GM23338 (cell line): ENCODE measurements around the gene OBSCN. TPM values are rescaled to one million over a fixed set of nuclear protein-coding genes. Genes with fewer than 3 reads are reported as not detected.

Experiments
- ATAC-seq: fragments of 200-7000 bp; cut with Tn5 transposase; 3 replicates; pipeline ENCODE4 v1.9.1; 2020
- DNase-seq: peaks from one replicate; pipeline ENCODE4 v3.0.0-alpha.2; 2015; ENCODE audit warnings: low spot score
- H2AFZ ChIP-seq: fragments of 200-600 bp; sonication (generic); 2 replicates; pipeline ENCODE4 v1.8.0; 2016; ENCODE audit warnings: antibody characterized with exemption, mild to moderate bottlenecking, moderate library complexity
- H3F3A ChIP-seq: fragments of 200-600 bp; sonication (generic); replicated peaks from 2 replicates; pipeline ENCODE4 v1.8.0; 2017; ENCODE audit warnings: antibody characterized with exemption, mixed run types, low read depth
- H3K27ac ChIP-seq: fragments of 200-600 bp; sonication (generic); 2 replicates; pipeline ENCODE4 v1.6.1; 2016; ENCODE audit warnings: low read depth
- H3K27me3 ChIP-seq: fragments of 200-600 bp; sonication (generic); 2 replicates; pipeline ENCODE4 v1.8.0; 2016; ENCODE audit warnings: mild to moderate bottlenecking, mixed run types, moderate library complexity; ENCODE audit not compliant: insufficient read depth
- H3K36me3 ChIP-seq: fragments of 200-600 bp; sonication (generic); 2 replicates; pipeline ENCODE4 v1.8.0; 2016; ENCODE audit warnings: mild to moderate bottlenecking; ENCODE audit not compliant: insufficient read depth
- H3K4me1 ChIP-seq: fragments of 200-600 bp; sonication (generic); 2 replicates; pipeline ENCODE4 v1.8.0; 2016; ENCODE audit warnings: mild to moderate bottlenecking, moderate library complexity; ENCODE audit not compliant: insufficient read depth
- H3K4me2 ChIP-seq: fragments of 200-600 bp; sonication (generic); 2 replicates; pipeline ENCODE4 v1.7.1; 2017; ENCODE audit warnings: mixed run types
- H3K4me3 ChIP-seq: fragments of 200-600 bp; sonication (generic); 2 replicates; pipeline ENCODE4 v1.6.1; 2016; ENCODE audit warnings: mixed run types
- H3K79me2 ChIP-seq: fragments of 200-600 bp; sonication (generic); replicated peaks from 2 replicates; pipeline ENCODE4 v1.8.0; 2017; ENCODE audit warnings: mild to moderate bottlenecking; ENCODE audit not compliant: insufficient read depth
- H3K9me2 ChIP-seq: fragments of 200-600 bp; sonication (generic); 2 replicates; pipeline ENCODE4 v1.8.0; 2017; ENCODE audit not compliant: insufficient read depth
- H4K20me1 ChIP-seq: fragments of 200-600 bp; sonication (generic); replicated peaks from 2 replicates; pipeline ENCODE4 v1.8.0; 2017; ENCODE audit warnings: mild to moderate bottlenecking; ENCODE audit not compliant: insufficient read depth
- H3K27ac Mint-ChIP-seq: 2 replicates; pipeline ENCODE4 v1.8.0; 2020; ENCODE audit warnings: inconsistent platforms, mild to moderate bottlenecking, moderate library complexity, mixed read lengths
- H3K27me3 Mint-ChIP-seq: 3 replicates; pipeline ENCODE4 v1.8.0; 2022; ENCODE audit warnings: low read depth, mild to moderate bottlenecking, moderate library complexity, mixed read lengths, inconsistent platforms; ENCODE audit not compliant: insufficient read depth, poor library complexity
- H3K36me3 Mint-ChIP-seq: 3 replicates; pipeline ENCODE4 v1.8.0; 2021; ENCODE audit warnings: low read depth, mild to moderate bottlenecking, inconsistent platforms, moderate library complexity, mixed read lengths
- H3K4me1 Mint-ChIP-seq: 3 replicates; pipeline ENCODE4 v1.8.0; 2020; ENCODE audit warnings: mild to moderate bottlenecking, inconsistent platforms, mixed read lengths
- H3K4me3 Mint-ChIP-seq: 3 replicates; pipeline ENCODE4 v1.8.0; 2021; ENCODE audit warnings: moderate library complexity, mild to moderate bottlenecking, inconsistent platforms, mixed read lengths
- H3K9me3 Mint-ChIP-seq: 3 replicates; pipeline ENCODE4 v1.8.0; 2020; ENCODE audit warnings: moderate library complexity, mild to moderate bottlenecking, inconsistent platforms, mixed read lengths
- CREB1 ChIP-seq: fragments of 250-450 bp; sonication (Bioruptor Pico); IDR thresholded peaks from 2 replicates; pipeline ENCODE4 v1.5.0; 2020; ENCODE audit warnings: low read depth, mild to moderate bottlenecking, moderate library complexity
- EZH2 ChIP-seq: fragments of 200-600 bp; sonication (generic); IDR thresholded peaks from one replicate; pipeline ENCODE4 v1.8.0; 2017; ENCODE audit warnings: antibody characterized with exemption, mild to moderate bottlenecking, low read depth; ENCODE audit not compliant: unreplicated experiment
- EZH2phosphoT487 ChIP-seq: fragments of 200-600 bp; sonication (generic); IDR thresholded peaks from one replicate; pipeline ENCODE4 v1.8.1; 2018; ENCODE audit warnings: antibody characterized with exemption; ENCODE audit not compliant: unreplicated experiment
- JUNB ChIP-seq: IDR thresholded peaks from one replicate; pipeline ENCODE4 v1.6.1; 2016; ENCODE audit warnings: antibody characterized with exemption; ENCODE audit not compliant: unreplicated experiment
- NANOG ChIP-seq: IDR thresholded peaks from 2 replicates; pipeline ENCODE4 v1.6.1; 2016; ENCODE audit warnings: antibody characterized with exemption, borderline replicate concordance
- POLR2AphosphoS5 ChIP-seq: IDR thresholded peaks from 2 replicates; pipeline ENCODE4 v1.6.1; 2016; ENCODE audit warnings: antibody characterized with exemption, low read depth
- REST ChIP-seq: IDR thresholded peaks from one replicate; pipeline ENCODE4 v1.6.1; 2018; ENCODE audit warnings: antibody characterized with exemption; ENCODE audit not compliant: unreplicated experiment
- ZNF114 ChIP-seq: fragments of 250-450 bp; sonication (Bioruptor Pico); IDR thresholded peaks from 2 replicates; pipeline ENCODE4 v1.5.0; 2020; ENCODE audit warnings: mild to moderate bottlenecking, moderate library complexity
- ZNF331 ChIP-seq: fragments of 250-450 bp; sonication (Bioruptor Pico); IDR thresholded peaks from 2 replicates; pipeline ENCODE4 v1.5.0; 2020; ENCODE audit warnings: low read depth, mild to moderate bottlenecking, moderate library complexity
- polyA plus RNA-seq: library from polyadenylated mRNA; unstranded; fragments of >200 nt; fragmentation: Nextera tagmentation; extraction: Ambion mirVana; gene quantifications from 2 replicates; pipeline ENCODE4 v1.2.1, GENCODE V29; 2016
- total RNA-seq: library from RNA; depleted of rRNA; stranded (reverse); fragments of >200 nt; shearing (Covaris generic); gene quantifications from 2 replicates; pipeline ENCODE4 v1.2.3, GENCODE V29; 2014
- TF ChIP-seq, protein P1 (sequence below): fragments of 250-450 bp; sonication (Bioruptor Pico); IDR thresholded peaks from 2 replicates; pipeline ENCODE4 v1.5.0; 2020; ENCODE audit warnings: mild to moderate bottlenecking, moderate library complexity
- TF ChIP-seq, protein P2 (sequence below): IDR thresholded peaks from 2 replicates; pipeline ENCODE4 v1.6.1; 2016; ENCODE audit warnings: antibody characterized with exemption

The OBSCN gene
- total and polyA plus RNA-seq, 2 experiments from 2014 or later: 8.4 to 38.5 TPM

DNA sequence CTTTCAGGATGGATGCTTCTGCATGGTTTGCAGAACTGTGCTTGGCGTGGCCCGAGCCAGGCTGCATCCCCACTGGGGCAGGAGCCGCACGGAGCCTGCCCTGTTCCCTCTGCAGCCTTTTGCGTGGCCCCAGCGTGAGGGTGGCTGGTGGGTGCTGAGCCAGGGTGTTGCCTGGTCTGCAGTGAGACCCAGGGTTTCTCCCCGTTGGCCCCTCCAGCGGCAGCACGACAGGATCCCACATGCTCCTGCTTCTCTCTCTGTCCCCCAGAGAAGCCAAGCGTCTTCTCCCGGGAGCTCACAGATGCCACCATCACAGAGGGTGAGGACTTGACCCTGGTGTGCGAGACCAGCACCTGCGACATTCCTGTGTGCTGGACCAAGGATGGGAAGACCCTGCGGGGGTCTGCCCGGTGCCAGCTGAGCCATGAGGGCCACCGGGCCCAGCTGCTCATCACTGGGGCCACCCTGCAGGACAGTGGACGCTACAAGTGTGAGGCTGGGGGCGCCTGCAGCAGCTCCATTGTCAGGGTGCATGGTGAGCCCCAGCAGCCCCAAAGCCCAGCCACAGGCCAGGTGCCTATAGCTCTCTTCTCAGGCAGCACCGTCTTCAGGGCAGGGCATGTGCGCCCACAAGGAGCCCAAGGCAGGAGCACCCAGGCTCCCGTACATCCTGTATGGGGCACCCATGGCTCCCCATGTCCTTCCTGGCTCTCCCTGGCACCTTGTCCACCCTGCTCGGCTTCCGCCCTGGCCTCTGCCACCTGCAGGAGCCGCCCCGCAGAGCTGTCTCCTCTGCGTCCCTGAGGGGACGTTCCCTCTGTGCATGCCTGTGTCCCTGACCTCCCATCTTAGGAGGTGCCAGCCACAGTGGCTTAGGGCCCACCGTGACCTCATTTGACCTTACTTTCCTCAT is 78.9 kb downstream of the OBSCN start:
- no peak overlapping the region for H3K4me3 ChIP-seq
- H3K4me1 ChIP-seq: no peaks in the 10 kb centered on the region
- no peaks in the 10 kb centered on the region for H3K4me1 Mint-ChIP-seq
- no peak overlapping the region for H3K27ac Mint-ChIP-seq
- no peak overlapping the region for H3K4me3 Mint-ChIP-seq
- TF ChIP-seq CREB1 (CRISPR knock-in tag): no peak
- TF ChIP-seq REST: no peak
- no peak for TF ChIP-seq JUNB
- no peak for TF ChIP-seq EZH2
- TF ChIP-seq, protein P1, sequence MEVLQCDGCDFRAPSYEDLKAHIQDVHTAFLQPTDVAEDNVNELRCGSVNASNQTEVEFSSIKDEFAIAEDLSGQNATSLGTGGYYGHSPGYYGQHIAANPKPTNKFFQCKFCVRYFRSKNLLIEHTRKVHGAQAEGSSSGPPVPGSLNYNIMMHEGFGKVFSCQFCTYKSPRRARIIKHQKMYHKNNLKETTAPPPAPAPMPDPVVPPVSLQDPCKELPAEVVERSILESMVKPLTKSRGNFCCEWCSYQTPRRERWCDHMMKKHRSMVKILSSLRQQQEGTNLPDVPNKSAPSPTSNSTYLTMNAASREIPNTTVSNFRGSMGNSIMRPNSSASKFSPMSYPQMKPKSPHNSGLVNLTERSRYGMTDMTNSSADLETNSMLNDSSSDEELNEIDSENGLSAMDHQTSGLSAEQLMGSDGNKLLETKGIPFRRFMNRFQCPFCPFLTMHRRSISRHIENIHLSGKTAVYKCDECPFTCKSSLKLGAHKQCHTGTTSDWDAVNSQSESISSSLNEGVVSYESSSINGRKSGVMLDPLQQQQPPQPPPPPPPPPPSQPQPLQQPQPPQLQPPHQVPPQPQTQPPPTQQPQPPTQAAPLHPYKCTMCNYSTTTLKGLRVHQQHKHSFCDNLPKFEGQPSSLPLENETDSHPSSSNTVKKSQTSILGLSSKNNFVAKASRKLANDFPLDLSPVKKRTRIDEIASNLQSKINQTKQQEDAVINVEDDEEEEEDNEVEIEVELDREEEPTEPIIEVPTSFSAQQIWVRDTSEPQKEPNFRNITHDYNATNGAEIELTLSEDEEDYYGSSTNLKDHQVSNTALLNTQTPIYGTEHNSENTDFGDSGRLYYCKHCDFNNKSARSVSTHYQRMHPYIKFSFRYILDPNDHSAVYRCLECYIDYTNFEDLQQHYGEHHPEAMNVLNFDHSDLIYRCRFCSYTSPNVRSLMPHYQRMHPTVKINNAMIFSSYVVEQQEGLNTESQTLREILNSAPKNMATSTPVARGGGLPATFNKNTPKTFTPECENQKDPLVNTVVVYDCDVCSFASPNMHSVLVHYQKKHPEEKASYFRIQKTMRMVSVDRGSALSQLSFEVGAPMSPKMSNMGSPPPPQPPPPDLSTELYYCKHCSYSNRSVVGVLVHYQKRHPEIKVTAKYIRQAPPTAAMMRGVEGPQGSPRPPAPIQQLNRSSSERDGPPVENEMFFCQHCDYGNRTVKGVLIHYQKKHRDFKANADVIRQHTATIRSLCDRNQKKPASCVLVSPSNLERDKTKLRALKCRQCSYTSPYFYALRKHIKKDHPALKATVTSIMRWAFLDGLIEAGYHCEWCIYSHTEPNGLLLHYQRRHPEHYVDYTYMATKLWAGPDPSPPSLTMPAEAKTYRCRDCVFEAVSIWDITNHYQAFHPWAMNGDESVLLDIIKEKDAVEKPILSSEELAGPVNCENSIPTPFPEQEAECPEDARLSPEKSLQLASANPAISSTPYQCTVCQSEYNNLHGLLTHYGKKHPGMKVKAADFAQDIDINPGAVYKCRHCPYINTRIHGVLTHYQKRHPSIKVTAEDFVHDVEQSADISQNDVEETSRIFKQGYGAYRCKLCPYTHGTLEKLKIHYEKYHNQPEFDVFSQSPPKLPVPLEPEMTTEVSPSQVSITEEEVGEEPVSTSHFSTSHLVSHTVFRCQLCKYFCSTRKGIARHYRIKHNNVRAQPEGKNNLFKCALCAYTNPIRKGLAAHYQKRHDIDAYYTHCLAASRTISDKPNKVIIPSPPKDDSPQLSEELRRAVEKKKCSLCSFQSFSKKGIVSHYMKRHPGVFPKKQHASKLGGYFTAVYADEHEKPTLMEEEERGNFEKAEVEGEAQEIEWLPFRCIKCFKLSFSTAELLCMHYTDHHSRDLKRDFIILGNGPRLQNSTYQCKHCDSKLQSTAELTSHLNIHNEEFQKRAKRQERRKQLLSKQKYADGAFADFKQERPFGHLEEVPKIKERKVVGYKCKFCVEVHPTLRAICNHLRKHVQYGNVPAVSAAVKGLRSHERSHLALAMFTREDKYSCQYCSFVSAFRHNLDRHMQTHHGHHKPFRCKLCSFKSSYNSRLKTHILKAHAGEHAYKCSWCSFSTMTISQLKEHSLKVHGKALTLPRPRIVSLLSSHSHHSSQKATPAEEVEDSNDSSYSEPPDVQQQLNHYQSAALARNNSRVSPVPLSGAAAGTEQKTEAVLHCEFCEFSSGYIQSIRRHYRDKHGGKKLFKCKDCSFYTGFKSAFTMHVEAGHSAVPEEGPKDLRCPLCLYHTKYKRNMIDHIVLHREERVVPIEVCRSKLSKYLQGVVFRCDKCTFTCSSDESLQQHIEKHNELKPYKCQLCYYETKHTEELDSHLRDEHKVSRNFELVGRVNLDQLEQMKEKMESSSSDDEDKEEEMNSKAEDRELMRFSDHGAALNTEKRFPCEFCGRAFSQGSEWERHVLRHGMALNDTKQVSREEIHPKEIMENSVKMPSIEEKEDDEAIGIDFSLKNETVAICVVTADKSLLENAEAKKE (CRISPR knock-in tag): no peak
- TF ChIP-seq ZNF114 (CRISPR knock-in tag): no peak
- TF ChIP-seq NANOG: no peak
- no peak for TF ChIP-seq POLR2AphosphoS5
- TF ChIP-seq ZNF331 (CRISPR knock-in tag): no peak
- TF ChIP-seq EZH2phosphoT487: no peak
- TF ChIP-seq, protein P2, sequence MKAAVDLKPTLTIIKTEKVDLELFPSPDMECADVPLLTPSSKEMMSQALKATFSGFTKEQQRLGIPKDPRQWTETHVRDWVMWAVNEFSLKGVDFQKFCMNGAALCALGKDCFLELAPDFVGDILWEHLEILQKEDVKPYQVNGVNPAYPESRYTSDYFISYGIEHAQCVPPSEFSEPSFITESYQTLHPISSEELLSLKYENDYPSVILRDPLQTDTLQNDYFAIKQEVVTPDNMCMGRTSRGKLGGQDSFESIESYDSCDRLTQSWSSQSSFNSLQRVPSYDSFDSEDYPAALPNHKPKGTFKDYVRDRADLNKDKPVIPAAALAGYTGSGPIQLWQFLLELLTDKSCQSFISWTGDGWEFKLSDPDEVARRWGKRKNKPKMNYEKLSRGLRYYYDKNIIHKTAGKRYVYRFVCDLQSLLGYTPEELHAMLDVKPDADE: no peak
- no peaks in the 10 kb centered on the region for H3F3A ChIP-seq
- 0 out of 3 replicates have a peak, but pooled peaks cover 3% of the 10 kb centered on the region for H3K9me3 Mint-ChIP-seq
- no peaks in the 10 kb centered on the region for H3K79me2 ChIP-seq
- no peak overlapping the region for H2AFZ ChIP-seq
- H3K36me3 Mint-ChIP-seq: peaks cover 24% of the 10 kb centered on the region; the same call in 2 of the 3 replicates
- DNase-seq: no peak
- peaks cover 10% of the 10 kb centered on the region for H3K27me3 Mint-ChIP-seq
- H4K20me1 ChIP-seq: no peaks in the 10 kb centered on the region
- no peak overlapping the region for H3K4me2 ChIP-seq
- no peaks in the 10 kb centered on the region for H3K9me2 ChIP-seq
- no peak overlapping the region for H3K27ac ChIP-seq
- no peak for ATAC-seq
- no peaks in the 10 kb centered on the region for H3K27me3 ChIP-seq
- no peaks in the 10 kb centered on the region for H3K36me3 ChIP-seq
